HepG2 (cell line): ENCODE measurements around the gene TMEM108. TPM values are rescaled to one million over a fixed set of nuclear protein-coding genes. Genes with fewer than 3 reads are reported as not detected.

Source experiments
- ATAC-seq: fragments of 200-7000 bp; cut with Tn5 transposase; 3 replicates; pipeline ENCODE4 v1.9.1; 2020; ENCODE audit warnings: mild to moderate bottlenecking, moderate library complexity
- BruUV-seq: library from RNA; stranded (reverse); fragments of 400-500 nt; replicated peaks from 2 replicates; lab custom pipeline; 2021; lab: Mats Ljungman, UMichigan
- CTCF ChIA-PET: fragments of 300-600 bp; formaldehyde crosslinking; extraction: SDS; loops from one replicate; lab custom pipeline; 2021; ENCODE audit warnings: low total read pairs, inconsistent platforms, low intra/inter-chr PET ratio; lab: Yijun Ruan, JAX
- POLR2A ChIA-PET: fragments of 350-600 bp; sonication (Branson Sonifier 250); formaldehyde crosslinking; loops from one replicate; lab custom pipeline; 2020; ENCODE audit warnings: antibody characterized with exemption, inconsistent platforms; lab: Yijun Ruan, JAX
- DNase-seq: peaks from one replicate; pipeline ENCODE4 v3.0.0-alpha.2; 2015; ENCODE audit warnings: low spot score
- FAIRE-seq: peaks from 3 replicates; lab custom pipeline; 2011; peaks lifted over from hg19 to GRCh38; lab: Jason Lieb, UNC
- H2AFZ ChIP-seq: one replicate; pipeline ENCODE4 v1.6.1; 2011; ENCODE audit warnings: low read length, inconsistent platforms
- H3K27ac ChIP-seq: fragments of 300-600 bp; 3 replicates; pipeline ENCODE4 v1.8.0; 2011; ENCODE audit warnings: mixed run types, mild to moderate bottlenecking, mixed read lengths, low read length, inconsistent platforms; ENCODE audit not compliant: insufficient read depth; ENCODE audit errors: extremely low read length
- H3K27me3 ChIP-seq, 2 experiments: fragments of 200-600 bp in 1 of 2; 2 replicates in 1 of 2; 3 replicates in 1 of 2; pipeline versions ENCODE4 v1.6.0 to v1.8.0; 2011; ENCODE audit warnings: low read length in 2 of 2, mild to moderate bottlenecking in 2 of 2, moderate library complexity in 2 of 2, inconsistent platforms in 1 of 2; ENCODE audit not compliant: insufficient read depth in 2 of 2, control insufficient read depth in 1 of 2
- H3K36me3 ChIP-seq, 2 experiments: fragments of 200-600 bp in 1 of 2; replicated peaks in 1 of 2; 2 replicates in 1 of 2; 3 replicates in 1 of 2; pipeline versions ENCODE4 v1.5.1 to v1.8.0; 2011; ENCODE audit warnings: low read length in 2 of 2, inconsistent platforms in 1 of 2; ENCODE audit not compliant: insufficient read depth in 2 of 2, control insufficient read depth in 1 of 2
- H3K4me1 ChIP-seq: 2 replicates; pipeline ENCODE4 v1.5.1; 2012; ENCODE audit warnings: low read length, inconsistent platforms; ENCODE audit not compliant: insufficient read depth
- H3K4me2 ChIP-seq: 2 replicates; pipeline ENCODE4 v1.6.0; 2011; ENCODE audit warnings: low read depth, low read length, inconsistent platforms
- H3K4me3 ChIP-seq, 3 experiments: fragments of 200-600 bp in 1 of 3; sonication (generic), shearing (Covaris generic) in 1 of 3; replicated peaks in 1 of 3; 2 replicates each; pipeline ENCODE4 v1.5.1; 2011 to 2016; ENCODE audit warnings: low read length in 3 of 3, inconsistent platforms in 2 of 3, low read depth in 2 of 3, mild to moderate bottlenecking in 2 of 3, control low read depth in 1 of 3, mixed read lengths in 1 of 3; ENCODE audit not compliant: insufficient read depth in 1 of 3
- H3K79me2 ChIP-seq: one replicate; pipeline ENCODE4 v1.6.1; 2011; ENCODE audit warnings: low read length, inconsistent platforms; ENCODE audit not compliant: insufficient read depth
- H3K9ac ChIP-seq: 2 replicates; pipeline ENCODE4 v1.6.0; 2011; ENCODE audit warnings: mild to moderate bottlenecking, low read depth, low read length, inconsistent platforms; ENCODE audit not compliant: insufficient read depth
- H3K9me3 ChIP-seq: 2 replicates; pipeline ENCODE4 v1.5.1; 2012; ENCODE audit warnings: mild to moderate bottlenecking, low read length
- H4K20me1 ChIP-seq: 2 replicates; pipeline ENCODE4 v1.6.0; 2011; ENCODE audit warnings: inconsistent platforms, mild to moderate bottlenecking, low read length, moderate library complexity; ENCODE audit not compliant: insufficient read depth
- ARNT ChIP-seq: fragments of 450-650 bp; IDR thresholded peaks from 2 replicates; pipeline ENCODE4 v1.6.1; 2017
- DNMT3B ChIP-seq: conservative IDR thresholded peaks from 2 replicates; pipeline ENCODE4 v1.6.1; 2016; ENCODE audit warnings: missing biosample characterization, control low read depth
- FOXJ3 ChIP-seq: sonication (generic); formaldehyde crosslinking; IDR thresholded peaks from 2 replicates; pipeline ENCODE4 v1.4.0; 2020; ENCODE audit warnings: missing genetic modification reagents, mild to moderate bottlenecking, borderline replicate concordance
- GABPB1 ChIP-seq: IDR thresholded peaks from 2 replicates; pipeline ENCODE4 v1.6.1; 2016; ENCODE audit warnings: mild to moderate bottlenecking, missing genetic modification reagents, moderate library complexity, missing compliant biosample characterization
- MBD4 ChIP-seq: IDR thresholded peaks from 2 replicates; pipeline ENCODE4 v1.6.1; 2012; ENCODE audit warnings: low read length, inconsistent platforms, borderline replicate concordance
- NCOA1 ChIP-seq: sonication (generic); formaldehyde crosslinking; IDR thresholded peaks from 2 replicates; pipeline ENCODE4 v1.9.0; 2021; ENCODE audit warnings: missing genetic modification reagents
- RFXANK ChIP-seq: IDR thresholded peaks from 2 replicates; pipeline ENCODE4 v1.6.1; 2016
- SIX1 ChIP-seq: sonication (generic); formaldehyde crosslinking; IDR thresholded peaks from 2 replicates; pipeline ENCODE4 v1.4.0; 2020; ENCODE audit warnings: missing genetic modification reagents, borderline replicate concordance
- ZNF224 ChIP-seq: sonication (generic); formaldehyde crosslinking; IDR thresholded peaks from 2 replicates; pipeline ENCODE4 v1.5.0; 2020; ENCODE audit warnings: mild to moderate bottlenecking, missing genetic modification reagents
- ZNF282 ChIP-seq: fragments of 450-650 bp; IDR thresholded peaks from 2 replicates; pipeline ENCODE4 v1.6.1; 2018; ENCODE audit not compliant: partially characterized antibody
- ZNF33A ChIP-seq: sonication (generic); formaldehyde crosslinking; IDR thresholded peaks from 2 replicates; pipeline ENCODE4 v1.5.1; 2020; ENCODE audit warnings: missing genetic modification reagents, mild to moderate bottlenecking, moderate library complexity, borderline replicate concordance
- ZNF749 ChIP-seq: sonication (generic); formaldehyde crosslinking; IDR thresholded peaks from 2 replicates; pipeline ENCODE4 v1.8.0; 2022; ENCODE audit warnings: mild to moderate bottlenecking, missing genetic modification reagents, moderate library complexity, borderline replicate concordance
- ZNF816 ChIP-seq: sonication (generic); formaldehyde crosslinking; IDR thresholded peaks from 2 replicates; pipeline ENCODE4 v1.8.0; 2022; ENCODE audit warnings: missing genetic modification reagents, mild to moderate bottlenecking, borderline replicate concordance
- WGBS: methylation state at CpG from one replicate; pipeline ENCODE4 v1.1.6; 2017; ENCODE audit warnings: low lambda C conversion rate; 5-methylcytosine and 5-hydroxymethylcytosine counted together
- in situ Hi-C: cut with HindIII; loops from 2 replicates; pipeline ENCODE4 v1.10.0; 2017; ENCODE audit warnings: low pct_unique_long_range_greater_than_20kb; ENCODE audit not compliant: extremely low pct_ligation_motif_present
- intact Hi-C: fragments of 100-400 bp; cut with micrococcal nuclease; formaldehyde crosslinking; loops from one replicate; pipeline ENCODE4 v1.10.0; 2022; ENCODE audit not compliant: unreplicated experiment
- polyA plus RNA-seq, 8 experiments: library from polyadenylated mRNA; depleted of rRNA in 3 of 8; stranded (reverse) in 7 of 8; unstranded in 1 of 8; fragments of >200 nt; fragmentation: Illumina TruSeq in 4 of 8; extraction: Trizol in 4 of 8; gene quantifications; 2 replicates each; pipeline versions ENCODE4 v1.2.1 to v1.2.3, GENCODE V29; 2011 to 2016; ENCODE audit warnings: low read depth in 4 of 8, missing spikeins in 1 of 8, mixed read lengths in 1 of 8; ENCODE audit not compliant: insufficient read depth in 1 of 8
- total RNA-seq, 5 experiments: library from RNA; depleted of rRNA; stranded (reverse); fragments of >200 nt; fragmentation: Illumina TruSeq; extraction: Trizol; gene quantifications; 2 replicates each; pipeline ENCODE4 v1.2.3, GENCODE V29; 2016; ENCODE audit warnings: low read depth in 1 of 5
- TF ChIP-seq, protein P1 (sequence below): sonication (generic); formaldehyde crosslinking; IDR thresholded peaks from 2 replicates; pipeline ENCODE4 v1.4.0; 2020; ENCODE audit warnings: missing genetic modification reagents
- TF ChIP-seq, protein P2 (sequence below): sonication (generic); formaldehyde crosslinking; IDR thresholded peaks from 2 replicates; pipeline ENCODE4 v1.4.0; 2020; ENCODE audit warnings: missing genetic modification reagents
- TF ChIP-seq, protein P3 (sequence below): sonication (generic); formaldehyde crosslinking; IDR thresholded peaks from 2 replicates; pipeline ENCODE4 v1.4.0; 2020; ENCODE audit warnings: missing genetic modification reagents

The TMEM108 gene
- total and polyA plus RNA-seq, 2 of the 13 experiments (the other 11 are each of a cell fraction or from before 2014, with no cell fraction given), result not detected

DNA sequence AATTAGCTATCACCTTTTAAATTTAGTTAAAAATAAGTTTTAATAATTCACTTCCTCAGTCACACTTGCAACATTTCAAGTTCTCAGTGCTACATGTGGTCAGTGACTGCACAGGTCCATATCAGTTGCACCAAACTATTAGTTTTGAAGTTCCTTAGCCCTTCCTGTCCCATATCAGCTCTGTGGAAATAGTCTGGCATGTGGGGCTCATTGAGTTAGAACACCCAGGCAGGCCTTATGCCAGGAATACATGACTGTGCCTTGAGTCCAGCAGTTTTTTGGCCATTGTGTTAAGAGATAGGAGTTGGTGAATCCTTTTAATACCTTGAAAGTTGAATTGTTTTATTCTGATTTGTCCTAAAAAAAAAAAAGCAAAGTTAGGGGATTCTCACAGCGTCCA is 207.9 kb downstream of the TMEM108 start:
- ChIA-PET CTCF (no interaction called here), POLR2A (no interaction called here)
- in situ Hi-C loops, result no loop called here
- no peaks in the 10 kb centered on the region for H3K36me3 ChIP-seq
- BruUV-seq, result no TSS peak
- no peak overlapping the region for H2AFZ ChIP-seq
- intact Hi-C loops, result no loop called here
- no peaks in the 10 kb centered on the region for H3K9me3 ChIP-seq
- no peak overlapping the region for H3K27ac ChIP-seq
- no peak for ATAC-seq
- DNase-seq, result no peak
- no peaks in the 10 kb centered on the region for H3K4me1 ChIP-seq
- no peak for FAIRE-seq
- no peak overlapping the region for H3K4me2 ChIP-seq
- H4K20me1 ChIP-seq, result no peaks in the 10 kb centered on the region
- WGBS, result 0% methylated on average over 1 of the region's 1 CpG
- H3K4me3 ChIP-seq, result no peak overlapping the region
- no peaks in the 10 kb centered on the region for H3K79me2 ChIP-seq
- peaks cover 0 to 4% of the 10 kb centered on the region in 2 experiments; a peak in 3 of 5 replicates for H3K27me3 ChIP-seq
- no peak overlapping the region for H3K9ac ChIP-seq
- no peak for TF ChIP-seq MBD4
- TF ChIP-seq NCOA1 (CRISPR knock-in tag), result no peak
- no peak for TF ChIP-seq SIX1 (CRISPR knock-in tag)
- TF ChIP-seq ZNF816 (CRISPR knock-in tag), result no peak
- TF ChIP-seq ZNF282, result no peak
- TF ChIP-seq, protein P1, sequence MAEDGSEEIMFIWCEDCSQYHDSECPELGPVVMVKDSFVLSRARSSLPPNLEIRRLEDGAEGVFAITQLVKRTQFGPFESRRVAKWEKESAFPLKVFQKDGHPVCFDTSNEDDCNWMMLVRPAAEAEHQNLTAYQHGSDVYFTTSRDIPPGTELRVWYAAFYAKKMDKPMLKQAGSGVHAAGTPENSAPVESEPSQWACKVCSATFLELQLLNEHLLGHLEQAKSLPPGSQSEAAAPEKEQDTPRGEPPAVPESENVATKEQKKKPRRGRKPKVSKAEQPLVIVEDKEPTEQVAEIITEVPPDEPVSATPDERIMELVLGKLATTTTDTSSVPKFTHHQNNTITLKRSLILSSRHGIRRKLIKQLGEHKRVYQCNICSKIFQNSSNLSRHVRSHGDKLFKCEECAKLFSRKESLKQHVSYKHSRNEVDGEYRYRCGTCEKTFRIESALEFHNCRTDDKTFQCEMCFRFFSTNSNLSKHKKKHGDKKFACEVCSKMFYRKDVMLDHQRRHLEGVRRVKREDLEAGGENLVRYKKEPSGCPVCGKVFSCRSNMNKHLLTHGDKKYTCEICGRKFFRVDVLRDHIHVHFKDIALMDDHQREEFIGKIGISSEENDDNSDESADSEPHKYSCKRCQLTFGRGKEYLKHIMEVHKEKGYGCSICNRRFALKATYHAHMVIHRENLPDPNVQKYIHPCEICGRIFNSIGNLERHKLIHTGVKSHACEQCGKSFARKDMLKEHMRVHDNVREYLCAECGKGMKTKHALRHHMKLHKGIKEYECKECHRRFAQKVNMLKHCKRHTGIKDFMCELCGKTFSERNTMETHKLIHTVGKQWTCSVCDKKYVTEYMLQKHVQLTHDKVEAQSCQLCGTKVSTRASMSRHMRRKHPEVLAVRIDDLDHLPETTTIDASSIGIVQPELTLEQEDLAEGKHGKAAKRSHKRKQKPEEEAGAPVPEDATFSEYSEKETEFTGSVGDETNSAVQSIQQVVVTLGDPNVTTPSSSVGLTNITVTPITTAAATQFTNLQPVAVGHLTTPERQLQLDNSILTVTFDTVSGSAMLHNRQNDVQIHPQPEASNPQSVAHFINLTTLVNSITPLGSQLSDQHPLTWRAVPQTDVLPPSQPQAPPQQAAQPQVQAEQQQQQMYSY, result no peak
- TF ChIP-seq ZNF224 (CRISPR knock-in tag), result no peak
- TF ChIP-seq ARNT, result no peak
- TF ChIP-seq ZNF33A (CRISPR knock-in tag), result no peak
- TF ChIP-seq, protein P2, sequence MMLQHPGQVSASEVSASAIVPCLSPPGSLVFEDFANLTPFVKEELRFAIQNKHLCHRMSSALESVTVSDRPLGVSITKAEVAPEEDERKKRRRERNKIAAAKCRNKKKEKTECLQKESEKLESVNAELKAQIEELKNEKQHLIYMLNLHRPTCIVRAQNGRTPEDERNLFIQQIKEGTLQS (CRISPR knock-in tag), result no peak
- no peak for TF ChIP-seq RFXANK (CRISPR knock-in tag)
- TF ChIP-seq, protein P3, sequence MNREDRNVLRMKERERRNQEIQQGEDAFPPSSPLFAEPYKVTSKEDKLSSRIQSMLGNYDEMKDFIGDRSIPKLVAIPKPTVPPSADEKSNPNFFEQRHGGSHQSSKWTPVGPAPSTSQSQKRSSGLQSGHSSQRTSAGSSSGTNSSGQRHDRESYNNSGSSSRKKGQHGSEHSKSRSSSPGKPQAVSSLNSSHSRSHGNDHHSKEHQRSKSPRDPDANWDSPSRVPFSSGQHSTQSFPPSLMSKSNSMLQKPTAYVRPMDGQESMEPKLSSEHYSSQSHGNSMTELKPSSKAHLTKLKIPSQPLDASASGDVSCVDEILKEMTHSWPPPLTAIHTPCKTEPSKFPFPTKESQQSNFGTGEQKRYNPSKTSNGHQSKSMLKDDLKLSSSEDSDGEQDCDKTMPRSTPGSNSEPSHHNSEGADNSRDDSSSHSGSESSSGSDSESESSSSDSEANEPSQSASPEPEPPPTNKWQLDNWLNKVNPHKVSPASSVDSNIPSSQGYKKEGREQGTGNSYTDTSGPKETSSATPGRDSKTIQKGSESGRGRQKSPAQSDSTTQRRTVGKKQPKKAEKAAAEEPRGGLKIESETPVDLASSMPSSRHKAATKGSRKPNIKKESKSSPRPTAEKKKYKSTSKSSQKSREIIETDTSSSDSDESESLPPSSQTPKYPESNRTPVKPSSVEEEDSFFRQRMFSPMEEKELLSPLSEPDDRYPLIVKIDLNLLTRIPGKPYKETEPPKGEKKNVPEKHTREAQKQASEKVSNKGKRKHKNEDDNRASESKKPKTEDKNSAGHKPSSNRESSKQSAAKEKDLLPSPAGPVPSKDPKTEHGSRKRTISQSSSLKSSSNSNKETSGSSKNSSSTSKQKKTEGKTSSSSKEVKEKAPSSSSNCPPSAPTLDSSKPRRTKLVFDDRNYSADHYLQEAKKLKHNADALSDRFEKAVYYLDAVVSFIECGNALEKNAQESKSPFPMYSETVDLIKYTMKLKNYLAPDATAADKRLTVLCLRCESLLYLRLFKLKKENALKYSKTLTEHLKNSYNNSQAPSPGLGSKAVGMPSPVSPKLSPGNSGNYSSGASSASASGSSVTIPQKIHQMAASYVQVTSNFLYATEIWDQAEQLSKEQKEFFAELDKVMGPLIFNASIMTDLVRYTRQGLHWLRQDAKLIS, result no peak
- no peak for TF ChIP-seq ZNF749 (CRISPR knock-in tag)
- no peak for TF ChIP-seq DNMT3B (CRISPR knock-in tag)
- no peak for TF ChIP-seq GABPB1
- TF ChIP-seq FOXJ3 (CRISPR knock-in tag), result no peak
